HepG2 (cell line): ENCODE results near the gene MS4A2. TPM values are rescaled to one million over a fixed set of nuclear protein-coding genes. Genes with fewer than 3 reads are reported as not detected.
A peak's percentile ranks its signal among the peaks of the same experiment; 100 is the strongest.

Source experiments
- ATAC-seq: fragments of 200-7000 bp; cut with Tn5 transposase; 3 replicates; pipeline ENCODE4 v1.9.1; 2020; ENCODE audit warnings: mild to moderate bottlenecking, moderate library complexity
- BruUV-seq: library from RNA; stranded (reverse); fragments of 400-500 nt; replicated peaks from 2 replicates; lab custom pipeline; 2021; lab: Mats Ljungman, UMichigan
- CTCF ChIA-PET: fragments of 300-600 bp; formaldehyde crosslinking; extraction: SDS; loops from one replicate; lab custom pipeline; 2021; ENCODE audit warnings: low total read pairs, inconsistent platforms, low intra/inter-chr PET ratio; lab: Yijun Ruan, JAX
- POLR2A ChIA-PET: fragments of 350-600 bp; sonication (Branson Sonifier 250); formaldehyde crosslinking; loops from one replicate; lab custom pipeline; 2020; ENCODE audit warnings: antibody characterized with exemption, inconsistent platforms; lab: Yijun Ruan, JAX
- DNase-seq: peaks from one replicate; pipeline ENCODE4 v3.0.0-alpha.2; 2015; ENCODE audit warnings: low spot score
- FAIRE-seq: peaks from 3 replicates; lab custom pipeline; 2011; peaks lifted over from hg19 to GRCh38; lab: Jason Lieb, UNC
- H2AFZ ChIP-seq: one replicate; pipeline ENCODE4 v1.6.1; 2011; ENCODE audit warnings: low read length, inconsistent platforms
- H3K27ac ChIP-seq: fragments of 300-600 bp; 3 replicates; pipeline ENCODE4 v1.8.0; 2011; ENCODE audit warnings: mixed run types, mild to moderate bottlenecking, mixed read lengths, low read length, inconsistent platforms; ENCODE audit not compliant: insufficient read depth; ENCODE audit errors: extremely low read length
- H3K27me3 ChIP-seq, 2 experiments: fragments of 200-600 bp in 1 of 2; 2 replicates in 1 of 2; 3 replicates in 1 of 2; pipeline versions ENCODE4 v1.6.0 to v1.8.0; 2011; ENCODE audit warnings: low read length in 2 of 2, mild to moderate bottlenecking in 2 of 2, moderate library complexity in 2 of 2, inconsistent platforms in 1 of 2; ENCODE audit not compliant: insufficient read depth in 2 of 2, control insufficient read depth in 1 of 2
- H3K36me3 ChIP-seq, 2 experiments: fragments of 200-600 bp in 1 of 2; replicated peaks in 1 of 2; 2 replicates in 1 of 2; 3 replicates in 1 of 2; pipeline versions ENCODE4 v1.5.1 to v1.8.0; 2011; ENCODE audit warnings: low read length in 2 of 2, inconsistent platforms in 1 of 2; ENCODE audit not compliant: insufficient read depth in 2 of 2, control insufficient read depth in 1 of 2
- H3K4me1 ChIP-seq: 2 replicates; pipeline ENCODE4 v1.5.1; 2012; ENCODE audit warnings: low read length, inconsistent platforms; ENCODE audit not compliant: insufficient read depth
- H3K4me2 ChIP-seq: 2 replicates; pipeline ENCODE4 v1.6.0; 2011; ENCODE audit warnings: low read depth, low read length, inconsistent platforms
- H3K4me3 ChIP-seq, 3 experiments: fragments of 200-600 bp in 1 of 3; sonication (generic), shearing (Covaris generic) in 1 of 3; replicated peaks in 1 of 3; 2 replicates each; pipeline ENCODE4 v1.5.1; 2011 to 2016; ENCODE audit warnings: low read length in 3 of 3, inconsistent platforms in 2 of 3, low read depth in 2 of 3, mild to moderate bottlenecking in 2 of 3, control low read depth in 1 of 3, mixed read lengths in 1 of 3; ENCODE audit not compliant: insufficient read depth in 1 of 3
- H3K79me2 ChIP-seq: one replicate; pipeline ENCODE4 v1.6.1; 2011; ENCODE audit warnings: low read length, inconsistent platforms; ENCODE audit not compliant: insufficient read depth
- H3K9ac ChIP-seq: 2 replicates; pipeline ENCODE4 v1.6.0; 2011; ENCODE audit warnings: mild to moderate bottlenecking, low read depth, low read length, inconsistent platforms; ENCODE audit not compliant: insufficient read depth
- H3K9me3 ChIP-seq: 2 replicates; pipeline ENCODE4 v1.5.1; 2012; ENCODE audit warnings: mild to moderate bottlenecking, low read length
- H4K20me1 ChIP-seq: 2 replicates; pipeline ENCODE4 v1.6.0; 2011; ENCODE audit warnings: inconsistent platforms, mild to moderate bottlenecking, low read length, moderate library complexity; ENCODE audit not compliant: insufficient read depth
- EP300 ChIP-seq, 3 experiments: sonication (generic) in 1 of 3; formaldehyde crosslinking in 1 of 3; IDR thresholded peaks; 2 replicates each; pipeline versions ENCODE4 v1.5.1 to v1.6.1; 2011 to 2020; ENCODE audit warnings: low read depth in 2 of 3, low read length in 2 of 3, borderline replicate concordance in 1 of 3, improper control_type of control experiment in 1 of 3, mild to moderate bottlenecking in 1 of 3, missing genetic modification reagents in 1 of 3, moderate library complexity in 1 of 3
- FOXA3 ChIP-seq: IDR thresholded peaks from 2 replicates; pipeline ENCODE4 v1.6.1; 2016; ENCODE audit warnings: missing genetic modification reagents, missing compliant biosample characterization
- NCOR1 ChIP-seq: fragments of 200-600 bp; sonication (generic); IDR thresholded peaks from 2 replicates; pipeline ENCODE4 v1.7.0; 2017; ENCODE audit warnings: antibody characterized with exemption, low read length, borderline replicate concordance
- TCF7 ChIP-seq: sonication (generic); IDR thresholded peaks from 2 replicates; pipeline ENCODE4 v1.6.1; 2016; ENCODE audit warnings: antibody characterized with exemption, low read depth
- ZNF605 ChIP-seq: sonication (generic); formaldehyde crosslinking; IDR thresholded peaks from 2 replicates; pipeline ENCODE4 v1.8.0; 2022; ENCODE audit warnings: mild to moderate bottlenecking, missing genetic modification reagents
- WGBS: methylation state at CpG from one replicate; pipeline ENCODE4 v1.1.6; 2017; ENCODE audit warnings: low lambda C conversion rate; 5-methylcytosine and 5-hydroxymethylcytosine counted together
- in situ Hi-C: cut with HindIII; loops from 2 replicates; pipeline ENCODE4 v1.10.0; 2017; ENCODE audit warnings: low pct_unique_long_range_greater_than_20kb; ENCODE audit not compliant: extremely low pct_ligation_motif_present
- intact Hi-C: fragments of 100-400 bp; cut with micrococcal nuclease; formaldehyde crosslinking; loops from one replicate; pipeline ENCODE4 v1.10.0; 2022; ENCODE audit not compliant: unreplicated experiment
- polyA plus RNA-seq, 8 experiments: library from polyadenylated mRNA; depleted of rRNA in 3 of 8; stranded (reverse) in 7 of 8; unstranded in 1 of 8; fragments of >200 nt; fragmentation: Illumina TruSeq in 4 of 8; extraction: Trizol in 4 of 8; gene quantifications; 2 replicates each; pipeline versions ENCODE4 v1.2.1 to v1.2.3, GENCODE V29; 2011 to 2016; ENCODE audit warnings: low read depth in 4 of 8, missing spikeins in 1 of 8, mixed read lengths in 1 of 8; ENCODE audit not compliant: insufficient read depth in 1 of 8
- total RNA-seq, 5 experiments: library from RNA; depleted of rRNA; stranded (reverse); fragments of >200 nt; fragmentation: Illumina TruSeq; extraction: Trizol; gene quantifications; 2 replicates each; pipeline ENCODE4 v1.2.3, GENCODE V29; 2016; ENCODE audit warnings: low read depth in 1 of 5
- TF ChIP-seq, protein P1 (sequence below): sonication (generic); formaldehyde crosslinking; IDR thresholded peaks from 2 replicates; pipeline ENCODE4 v1.8.1; 2022; ENCODE audit warnings: low read depth, mild to moderate bottlenecking, missing genetic modification reagents
- TF ChIP-seq, protein P2 (sequence below): IDR thresholded peaks from 2 replicates; pipeline ENCODE4 v1.6.1; 2016; ENCODE audit warnings: low read depth, control low read depth
- TF ChIP-seq, protein P3 (sequence below): sonication (generic); formaldehyde crosslinking; IDR thresholded peaks from 2 replicates; pipeline ENCODE4 v1.5.0; 2020; ENCODE audit warnings: missing genetic modification reagents, mild to moderate bottlenecking, borderline replicate concordance

Gene MS4A2
- total and polyA plus RNA-seq, 2 of the 13 experiments (the other 11 are each of a cell fraction or from before 2014, with no cell fraction given), result not detected

DNA sequence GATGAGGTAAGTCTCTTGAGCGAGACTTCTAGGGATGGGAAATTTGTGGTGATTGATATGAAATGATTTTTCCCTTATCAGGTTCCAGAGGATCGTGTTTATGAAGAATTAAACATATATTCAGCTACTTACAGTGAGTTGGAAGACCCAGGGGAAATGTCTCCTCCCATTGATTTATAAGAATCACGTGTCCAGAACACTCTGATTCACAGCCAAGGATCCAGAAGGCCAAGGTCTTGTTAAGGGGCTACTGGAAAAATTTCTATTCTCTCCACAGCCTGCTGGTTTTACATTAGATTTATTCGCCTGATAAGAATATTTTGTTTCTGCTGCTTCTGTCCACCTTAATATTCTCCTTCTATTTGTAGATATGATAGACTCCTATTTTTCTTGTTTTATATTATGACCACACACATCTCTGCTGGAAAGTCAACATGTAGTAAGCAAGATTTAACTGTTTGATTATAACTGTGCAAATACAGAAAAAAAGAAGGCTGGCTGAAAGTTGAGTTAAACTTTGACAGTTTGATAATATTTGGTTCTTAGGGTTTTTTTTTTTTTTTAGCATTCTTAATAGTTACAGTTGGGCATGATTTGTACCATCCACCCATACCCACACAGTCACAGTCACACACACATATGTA lies 7.1 kb downstream of the MS4A2 start:
- FAIRE-seq (no peak), DNase-seq (no peak), ATAC-seq (no peak)
- in situ Hi-C loops, result no loop called here
- no peaks in the 10 kb centered on the region for H3K36me3 ChIP-seq
- no peaks in the 10 kb centered on the region for H3K27me3 ChIP-seq
- no peaks in the 10 kb centered on the region for H4K20me1 ChIP-seq
- CTCF ChIA-PET, result no interaction called here
- 9% methylated on average over 4 of the region's 4 CpGs for WGBS
- H3K4me3 ChIP-seq, result no peak overlapping the region
- no peak overlapping the region for H3K9ac ChIP-seq
- no TSS peak for BruUV-seq
- H3K4me1 ChIP-seq, result peaks cover 31% of the 10 kb centered on the region
- H3K79me2 ChIP-seq, result no peaks in the 10 kb centered on the region
- no peak overlapping the region for H2AFZ ChIP-seq
- POLR2A ChIA-PET, result no interaction called here
- TF ChIP-seq, protein P1, sequence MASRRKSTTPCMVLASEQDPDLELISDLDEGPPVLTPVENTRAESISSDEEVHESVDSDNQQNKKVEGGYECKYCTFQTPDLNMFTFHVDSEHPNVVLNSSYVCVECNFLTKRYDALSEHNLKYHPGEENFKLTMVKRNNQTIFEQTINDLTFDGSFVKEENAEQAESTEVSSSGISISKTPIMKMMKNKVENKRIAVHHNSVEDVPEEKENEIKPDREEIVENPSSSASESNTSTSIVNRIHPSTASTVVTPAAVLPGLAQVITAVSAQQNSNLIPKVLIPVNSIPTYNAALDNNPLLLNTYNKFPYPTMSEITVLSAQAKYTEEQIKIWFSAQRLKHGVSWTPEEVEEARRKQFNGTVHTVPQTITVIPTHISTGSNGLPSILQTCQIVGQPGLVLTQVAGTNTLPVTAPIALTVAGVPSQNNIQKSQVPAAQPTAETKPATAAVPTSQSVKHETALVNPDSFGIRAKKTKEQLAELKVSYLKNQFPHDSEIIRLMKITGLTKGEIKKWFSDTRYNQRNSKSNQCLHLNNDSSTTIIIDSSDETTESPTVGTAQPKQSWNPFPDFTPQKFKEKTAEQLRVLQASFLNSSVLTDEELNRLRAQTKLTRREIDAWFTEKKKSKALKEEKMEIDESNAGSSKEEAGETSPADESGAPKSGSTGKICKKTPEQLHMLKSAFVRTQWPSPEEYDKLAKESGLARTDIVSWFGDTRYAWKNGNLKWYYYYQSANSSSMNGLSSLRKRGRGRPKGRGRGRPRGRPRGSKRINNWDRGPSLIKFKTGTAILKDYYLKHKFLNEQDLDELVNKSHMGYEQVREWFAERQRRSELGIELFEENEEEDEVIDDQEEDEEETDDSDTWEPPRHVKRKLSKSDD (CRISPR knock-in tag), result no peak
- TF ChIP-seq ZNF605 (CRISPR knock-in tag) (no peak), TCF7 (no peak), FOXA3 (CRISPR knock-in tag) (0 out of 2 replicates have a peak, but pooled peaks have one; percentile 11), NCOR1 (no peak), EP300 (IDR thresholded peaks at IDR 0.05; ENCODE audit: low read depth in 2 of 2, low read length in 2 of 2) (peak in 1 of 2 experiments; percentile 18; a peak in 1 of 4 replicates), EP300 (CRISPR knock-in tag; IDR thresholded peaks at IDR 0.05; ENCODE audit: borderline replicate concordance) (no peak)
- TF ChIP-seq, protein P2, sequence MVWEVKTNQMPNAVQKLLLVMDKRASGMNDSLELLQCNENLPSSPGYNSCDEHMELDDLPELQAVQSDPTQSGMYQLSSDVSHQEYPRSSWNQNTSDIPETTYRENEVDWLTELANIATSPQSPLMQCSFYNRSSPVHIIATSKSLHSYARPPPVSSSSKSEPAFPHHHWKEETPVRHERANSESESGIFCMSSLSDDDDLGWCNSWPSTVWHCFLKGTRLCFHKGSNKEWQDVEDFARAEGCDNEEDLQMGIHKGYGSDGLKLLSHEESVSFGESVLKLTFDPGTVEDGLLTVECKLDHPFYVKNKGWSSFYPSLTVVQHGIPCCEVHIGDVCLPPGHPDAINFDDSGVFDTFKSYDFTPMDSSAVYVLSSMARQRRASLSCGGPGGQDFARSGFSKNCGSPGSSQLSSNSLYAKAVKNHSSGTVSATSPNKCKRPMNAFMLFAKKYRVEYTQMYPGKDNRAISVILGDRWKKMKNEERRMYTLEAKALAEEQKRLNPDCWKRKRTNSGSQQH (CRISPR knock-in tag), result no peak
- TF ChIP-seq, protein P3, sequence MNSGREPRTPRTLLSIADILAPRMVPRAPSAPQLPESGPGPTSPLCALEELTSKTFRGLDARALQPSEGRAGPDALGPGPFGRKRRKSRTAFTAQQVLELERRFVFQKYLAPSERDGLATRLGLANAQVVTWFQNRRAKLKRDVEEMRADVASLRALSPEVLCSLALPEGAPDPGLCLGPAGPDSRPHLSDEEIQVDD (CRISPR knock-in tag), result no peak
- intact Hi-C loops, result loop anchor here (5.0 kb wide), 1 partner anchor 473 kb away; no protein-coding TSS in a partner anchor
- no peaks in the 10 kb centered on the region for H3K9me3 ChIP-seq
- no peak overlapping the region for H3K4me2 ChIP-seq
- H3K27ac ChIP-seq, result no peak overlapping the region
